K562 (cell line): ENCODE measurements around the gene LILRA5. TPM values are rescaled to one million over a fixed set of nuclear protein-coding genes. Genes with fewer than 3 reads are reported as not detected.

ENCODE experiments used
- ATAC-seq: fragments of 200-7000 bp; cut with Tn5 transposase; 3 replicates; pipeline ENCODE4 v1.9.1; 2020; ENCODE audit warnings: moderate library complexity
- BruUV-seq: library from RNA; stranded (reverse); fragments of 400-500 nt; replicated peaks from 2 replicates; lab custom pipeline; 2021; lab: Mats Ljungman, UMichigan
- CTCF ChIA-PET: fragments of 300-600 bp; formaldehyde crosslinking; extraction: SDS; loops from one replicate; lab custom pipeline; 2021; ENCODE audit warnings: low intra/inter-chr PET ratio; lab: Yijun Ruan, JAX
- POLR2A ChIA-PET: fragments of 300-600, 350-650 bp; sonication (Branson Sonifier 250); formaldehyde crosslinking; extraction: SDS; loops from one replicate; lab custom pipeline; 2021; ENCODE audit warnings: antibody characterized with exemption, inconsistent platforms; lab: Yijun Ruan, JAX
- DNase-seq, 4 experiments: peaks; one replicate each; pipeline versions ENCODE4 v3.0.0 to v3.0.0-alpha.2; 2011 to 2018; ENCODE audit warnings: low spot score in 3 of 4, mixed read lengths in 3 of 4; ENCODE audit errors: extremely low read depth in 1 of 4
- FAIRE-seq: peaks from 2 replicates; lab custom pipeline; 2011; peaks lifted over from hg19 to GRCh38; lab: Jason Lieb, UNC
- H2AFZ ChIP-seq: 2 replicates; pipeline ENCODE4 v1.6.0; 2011; ENCODE audit warnings: low read depth, low read length, control low read depth, inconsistent platforms
- H3K27ac ChIP-seq: fragments of 200-600 bp; 3 replicates; pipeline ENCODE4 v1.8.0; 2011; ENCODE audit warnings: low read depth, mild to moderate bottlenecking, control low read depth, inconsistent platforms, low read length, moderate library complexity, mixed read lengths; ENCODE audit errors: extremely low read depth
- H3K27me3 ChIP-seq, 2 experiments: fragments of 300-600 bp in 1 of 2; 2 replicates in 1 of 2; 3 replicates in 1 of 2; pipeline versions ENCODE4 v1.6.0 to v1.8.0; 2011; ENCODE audit warnings: inconsistent platforms in 2 of 2, low read length in 2 of 2, mild to moderate bottlenecking in 1 of 2, mixed read lengths in 1 of 2, moderate library complexity in 1 of 2; ENCODE audit not compliant: control insufficient read depth in 2 of 2, insufficient read depth in 2 of 2
- H3K36me3 ChIP-seq: fragments of 300-600 bp; 3 replicates; pipeline ENCODE4 v1.8.0; 2011; ENCODE audit warnings: mild to moderate bottlenecking, low read length, inconsistent platforms; ENCODE audit not compliant: control insufficient read depth, insufficient read depth
- H3K4me1 ChIP-seq, 2 experiments: fragments of 200-600 bp in 1 of 2; replicated peaks in 1 of 2; 2 replicates in 1 of 2; 3 replicates in 1 of 2; pipeline versions ENCODE4 v1.5.1 to v1.8.0; 2011; ENCODE audit warnings: inconsistent platforms in 2 of 2, low read length in 2 of 2, mild to moderate bottlenecking in 1 of 2, mixed read lengths in 1 of 2, moderate library complexity in 1 of 2; ENCODE audit not compliant: control insufficient read depth in 2 of 2, insufficient read depth in 2 of 2
- H3K4me2 ChIP-seq: 2 replicates; pipeline ENCODE4 v1.6.1; 2011; ENCODE audit warnings: low read length, control low read depth, inconsistent platforms, mixed read lengths; ENCODE audit not compliant: insufficient read depth
- H3K4me3 ChIP-seq: fragments of 200-600 bp; sonication (generic), shearing (Covaris generic); 2 replicates; pipeline ENCODE4 v1.5.1; 2016; ENCODE audit warnings: control low read depth, inconsistent platforms
- H3K79me2 ChIP-seq: fragments of 200-600 bp; 3 replicates; pipeline ENCODE4 v1.8.0; 2011; ENCODE audit warnings: low read length, inconsistent platforms; ENCODE audit not compliant: control insufficient read depth, insufficient read depth
- H3K9ac ChIP-seq, 2 experiments: 2 replicates each; pipeline versions ENCODE4 v1.6.0 to v1.6.1; 2011; ENCODE audit warnings: low read depth in 2 of 2, low read length in 2 of 2, control low read depth in 1 of 2, inconsistent platforms in 1 of 2, mild to moderate bottlenecking in 1 of 2, mixed read lengths in 1 of 2; ENCODE audit not compliant: insufficient read depth in 1 of 2
- H3K9me1 ChIP-seq: one replicate; pipeline ENCODE4 v1.6.0; 2011; ENCODE audit warnings: inconsistent platforms, mild to moderate bottlenecking, low read length, moderate library complexity; ENCODE audit not compliant: control insufficient read depth, insufficient read depth
- H3K9me3 ChIP-seq: replicated peaks from 2 replicates; pipeline ENCODE4 v1.5.1; 2011; ENCODE audit warnings: low read depth, low read length, inconsistent platforms; ENCODE audit not compliant: control insufficient read depth, insufficient read depth
- H4K20me1 ChIP-seq: replicated peaks from 2 replicates; pipeline ENCODE4 v1.6.1; 2011; ENCODE audit warnings: low read length, inconsistent platforms, mixed read lengths; ENCODE audit not compliant: control insufficient read depth, insufficient read depth
- CHD7 ChIP-seq: fragments of 200-600 bp; sonication (generic); IDR thresholded peaks from one replicate; pipeline ENCODE4 v1.6.1; 2012; ENCODE audit warnings: mild to moderate bottlenecking, low read depth, low read length, inconsistent platforms
- HSF4 ChIP-seq: fragments of 250-450 bp; sonication (Bioruptor Pico); IDR thresholded peaks from 2 replicates; pipeline ENCODE4 v2.1.2; 2022; ENCODE audit warnings: mild to moderate bottlenecking, moderate library complexity, borderline replicate concordance
- MYC ChIP-seq, 2 experiments: fragments of 250-450 bp in 1 of 2; sonication (Bioruptor Pico) in 1 of 2; IDR thresholded peaks; 2 replicates each; pipeline versions ENCODE4 v1.5.1 to v1.6.1; 2012 to 2021; ENCODE audit warnings: low read depth in 2 of 2, borderline replicate concordance in 1 of 2, improper control_type of control experiment in 1 of 2, low read length in 1 of 2, mild to moderate bottlenecking in 1 of 2, moderate library complexity in 1 of 2
- ZNF23 ChIP-seq: fragments of 250-450 bp; sonication (Bioruptor Pico); IDR thresholded peaks from 2 replicates; pipeline ENCODE4 v1.4.0; 2020; ENCODE audit warnings: mild to moderate bottlenecking
- ZNF239 ChIP-seq: fragments of 250-450 bp; sonication (Bioruptor Pico); IDR thresholded peaks from 2 replicates; pipeline ENCODE4 v1.4.0; 2020; ENCODE audit warnings: mild to moderate bottlenecking
- WGBS: fragments of 100-300 bp; shearing (Covaris generic); methylation state at CpG from one replicate; pipeline ENCODE4 v1.1.6; 2016; ENCODE audit warnings: low coverage, mixed read lengths; ENCODE audit not compliant: insufficient coverage; ENCODE audit errors: missing lambda C conversion rate; 5-methylcytosine and 5-hydroxymethylcytosine counted together
- in situ Hi-C: fragments of 300-500 bp; cut with MboI; formaldehyde crosslinking; loops from 4 replicates; pipeline ENCODE4 v1.15.0; 2018; ENCODE audit warnings: inconsistent platforms, mixed read lengths
- intact Hi-C: fragments of 100-400 bp; cut with micrococcal nuclease; formaldehyde crosslinking; loops from 2 replicates; pipeline ENCODE4 v1.14.2; 2022
- polyA plus RNA-seq, 8 experiments: library from polyadenylated mRNA; depleted of rRNA in 4 of 8; stranded (reverse) in 5 of 8; unstranded in 3 of 8; fragments of >200 nt; fragmentation: Nextera tagmentation in 2 of 8; fragmentation: Illumina TruSeq in 1 of 8; extraction: Ambion mirVana in 2 of 8; extraction: Trizol in 1 of 8; gene quantifications; 2 replicates each; pipeline versions ENCODE4 v1.2.1 to v1.2.3, GENCODE V29; 2011 to 2014; ENCODE audit warnings: inconsistent platforms in 1 of 8, missing spikeins in 1 of 8
- total RNA-seq, 7 experiments: library from RNA; depleted of rRNA in 6 of 7; stranded (reverse); fragments of >200 nt in 6 of 7; fragmentation: Illumina TruSeq in 2 of 7; extraction: Trizol in 2 of 7; gene quantifications; 2 replicates each; pipeline versions ENCODE4 v1.2.1 to v1.2.3, GENCODE V29; 2011 to 2021; ENCODE audit warnings: low replicate concordance in 1 of 7

The LILRA5 gene
- total and polyA plus RNA-seq, 9 of the 15 experiments (the other 6 are each of a cell fraction or from before 2014, with no cell fraction given): not detected

GRCh38 chr19:54336893-54337857 is 24.2 kb upstream of the LILRA5 start:
- intact Hi-C loops (no loop called here), in situ Hi-C loops (no loop called here)
- no peaks in the 10 kb centered on the region for H3K9me1 ChIP-seq
- H3K4me1 ChIP-seq: no peaks in the 10 kb centered on the region; a peak in 1 of 5 replicates
- peaks cover 8 to 50% of the 10 kb centered on the region in 2 experiments for H3K27me3 ChIP-seq
- H3K36me3 ChIP-seq: no peaks in the 10 kb centered on the region
- 6% methylated on average over 21 of the region's 34 CpGs for WGBS
- no peak overlapping the region for H3K27ac ChIP-seq
- CTCF ChIA-PET: no interaction called here
- FAIRE-seq (no peak), DNase-seq (no peak), ATAC-seq (no peak)
- no peaks in the 10 kb centered on the region for H3K9me3 ChIP-seq
- no peak overlapping the region for H3K4me3 ChIP-seq
- H3K4me2 ChIP-seq: no peak overlapping the region
- no TSS peak for BruUV-seq
- H3K9ac ChIP-seq: no peak overlapping the region
- H4K20me1 ChIP-seq: peaks cover 3% of the 10 kb centered on the region; the same call in 1 of the 2 replicates
- H3K79me2 ChIP-seq: no peaks in the 10 kb centered on the region
- no peak overlapping the region for H2AFZ ChIP-seq
- POLR2A ChIA-PET: interaction anchor here (0.9 kb wide), 1 partner anchor 12 kb away, joined by 3 read pairs; no protein-coding TSS in a partner anchor
- no peak for TF ChIP-seq CHD7
- TF ChIP-seq HSF4 (CRISPR knock-in tag): no peak
- TF ChIP-seq MYC (IDR thresholded peaks at IDR 0.05; ENCODE audit: low read depth, low read length): no peak
- no peak for TF ChIP-seq MYC (CRISPR knock-in tag; IDR thresholded peaks at IDR 0.05; ENCODE audit: borderline replicate concordance, low read depth)
- no peak for TF ChIP-seq ZNF239 (CRISPR knock-in tag)
- TF ChIP-seq ZNF23 (CRISPR knock-in tag): no peak
